ENCODE measurements around the gene NYNRIN.
"Not testable (repeated sequence)": the region's sequence is repeated elsewhere in the genome, so short reads cannot be mapped to it uniquely, and the experiment has no call there.

The NYNRIN gene

DNA sequence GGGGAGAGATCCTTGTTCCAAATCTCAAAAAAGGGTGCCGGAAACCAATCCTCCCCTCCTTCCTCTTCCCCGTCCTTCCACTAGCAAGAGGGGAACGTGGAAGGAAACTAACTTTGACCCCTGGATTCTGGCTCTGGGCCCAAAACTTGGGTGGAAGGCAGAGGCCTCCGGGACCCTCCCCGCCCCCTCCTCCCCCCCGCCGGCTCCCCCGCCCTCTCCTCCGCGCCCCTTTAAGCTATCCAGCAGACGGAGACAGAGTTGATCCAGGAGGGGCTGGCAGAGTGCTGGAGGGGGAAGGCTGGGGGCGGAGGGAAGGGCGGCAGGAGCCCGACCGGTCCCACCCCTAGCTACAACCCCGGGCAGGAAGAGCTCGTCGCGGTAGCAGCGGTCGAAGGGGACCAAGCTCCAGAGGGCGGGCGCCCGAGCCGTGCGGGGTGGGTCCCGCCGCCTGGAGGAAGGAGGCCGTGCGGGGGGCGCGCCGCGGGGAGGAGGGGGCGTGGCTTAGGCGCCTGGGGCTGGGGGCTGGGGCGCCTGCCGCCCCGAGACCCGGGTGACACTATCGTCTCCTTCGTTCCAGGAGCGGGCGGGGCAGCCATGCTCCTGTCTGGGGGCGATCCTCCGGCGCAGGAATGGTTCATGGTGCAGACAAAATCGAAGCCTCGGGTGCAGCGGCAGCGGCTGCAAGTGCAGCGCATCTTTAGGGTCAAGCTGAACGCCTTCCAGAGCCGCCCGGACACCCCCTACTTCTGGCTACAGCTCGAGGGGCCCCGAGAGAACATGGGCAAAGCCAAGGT lies at the start of gene NYNRIN:
NYNRIN (plus strand) TSS at position 351 of the 794 bp plus-strand sequence; CDS start at position 595, 244 bp downstream.
- peak in 1 of 3 donors; percentile 2 for DNase-seq (ENCODE audit: low read depth in 3 of 3, low spot score in 1 of 3)

DNA sequence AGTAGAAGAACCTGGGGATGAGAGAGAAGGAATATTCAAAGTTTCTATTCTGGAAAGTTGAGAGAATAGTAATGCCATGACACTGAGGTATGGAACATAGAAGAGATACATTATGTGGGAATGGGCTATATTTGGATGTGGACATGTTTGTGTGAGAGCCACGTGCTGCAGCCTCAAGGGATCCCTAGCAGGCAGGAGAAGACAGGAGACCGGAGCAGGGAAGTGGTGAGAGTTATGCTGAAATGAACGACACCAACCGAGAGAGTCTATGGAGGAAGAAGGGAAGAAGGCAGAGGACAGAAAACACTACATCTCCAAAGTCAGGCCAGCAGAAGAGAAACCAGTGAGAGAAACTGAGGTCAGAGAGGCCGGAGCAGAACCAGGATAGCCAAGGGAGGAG lies 49.1 kb upstream of the NYNRIN start:
- no peak for DNase-seq (ENCODE audit: low read depth in 3 of 3, low spot score in 1 of 3)

DNA sequence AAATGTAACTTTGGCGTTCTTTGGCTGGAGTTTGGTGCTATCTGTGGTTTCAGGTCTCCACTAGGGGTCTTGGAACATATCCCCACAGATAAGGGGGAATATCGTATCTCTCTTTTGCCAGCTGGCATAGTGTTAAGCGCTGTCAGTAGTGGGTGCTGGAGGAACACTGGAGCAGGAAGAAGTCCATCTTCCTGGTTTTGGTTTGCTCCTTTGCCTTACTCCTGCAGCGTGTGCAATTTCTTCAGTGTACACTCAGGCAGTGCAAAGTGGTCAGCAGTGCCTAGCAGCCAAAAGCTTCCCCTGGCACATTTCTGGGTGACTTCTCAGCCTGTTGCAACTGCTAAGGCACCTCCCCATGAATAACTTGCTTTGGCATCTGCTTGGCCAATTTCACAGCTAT lies 47.3 kb upstream of the NYNRIN start:
- DNase-seq (ENCODE audit: low read depth in 3 of 3, low spot score in 1 of 3): no peak

DNA sequence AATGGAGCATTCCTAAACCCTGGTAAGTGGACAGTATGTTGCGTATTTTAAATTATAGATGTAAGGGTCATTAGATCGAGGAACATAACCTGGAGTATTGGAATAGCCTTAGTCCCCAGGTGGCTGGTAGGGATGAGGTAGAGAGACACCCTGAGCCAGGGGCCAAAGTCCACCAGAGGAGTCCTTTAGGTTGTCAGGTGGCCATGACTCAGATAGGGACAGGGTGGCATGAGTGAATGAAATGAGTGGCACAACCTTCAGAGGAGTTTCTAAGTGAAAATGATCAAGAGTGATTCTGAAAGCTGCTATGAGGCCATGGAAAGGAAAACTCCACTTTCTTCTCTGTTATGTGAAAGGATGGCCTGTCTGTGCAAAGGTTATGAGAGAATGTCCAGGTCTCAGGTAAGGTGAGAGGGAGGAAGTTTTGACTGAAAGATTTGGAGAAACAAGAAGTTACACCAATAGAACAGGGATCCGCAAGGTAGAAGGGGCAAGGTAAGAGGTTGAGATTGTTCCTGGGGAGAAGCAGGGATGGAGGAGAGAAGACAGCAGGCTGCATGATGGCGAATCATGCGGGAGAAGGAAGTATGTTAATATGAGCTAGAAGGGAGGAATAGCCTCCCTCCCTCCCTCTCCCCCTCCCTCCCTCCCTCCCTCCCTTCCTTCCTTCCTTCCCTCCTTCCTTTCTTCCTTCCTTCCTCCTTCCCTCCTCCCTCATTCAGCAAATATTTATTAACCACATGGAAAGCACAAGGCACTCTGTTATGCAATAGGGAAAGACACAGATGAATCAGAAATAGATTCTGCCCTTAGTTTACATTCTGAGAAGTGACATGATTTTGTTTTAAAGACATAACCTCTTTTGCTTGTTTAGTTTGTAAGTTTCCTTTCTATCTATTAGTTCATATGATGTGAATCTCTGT lies 45.0 kb upstream of the NYNRIN start:
- no peak for DNase-seq (ENCODE audit: low read depth in 3 of 3, low spot score in 1 of 3)

DNA sequence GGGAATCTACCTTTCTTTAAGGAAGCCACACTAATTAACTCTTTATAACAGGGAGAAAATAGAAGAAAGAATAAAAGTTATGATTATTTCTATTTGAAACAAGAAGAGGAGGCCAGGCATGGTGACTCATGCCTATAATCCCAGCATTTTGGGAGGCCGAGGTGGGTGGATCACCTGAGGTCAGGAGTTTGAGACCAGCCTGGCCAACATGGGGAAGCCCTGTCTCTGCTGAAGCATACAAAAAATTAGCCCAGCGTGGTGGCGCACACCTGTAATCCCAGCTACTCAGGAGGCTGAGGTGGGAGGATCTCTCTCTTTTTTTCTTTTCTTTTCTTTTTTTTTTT lies 44.3 kb upstream of the NYNRIN start:
- DNase-seq (ENCODE audit: low read depth in 3 of 3, low spot score in 1 of 3): not testable (repeated sequence)

DNA sequence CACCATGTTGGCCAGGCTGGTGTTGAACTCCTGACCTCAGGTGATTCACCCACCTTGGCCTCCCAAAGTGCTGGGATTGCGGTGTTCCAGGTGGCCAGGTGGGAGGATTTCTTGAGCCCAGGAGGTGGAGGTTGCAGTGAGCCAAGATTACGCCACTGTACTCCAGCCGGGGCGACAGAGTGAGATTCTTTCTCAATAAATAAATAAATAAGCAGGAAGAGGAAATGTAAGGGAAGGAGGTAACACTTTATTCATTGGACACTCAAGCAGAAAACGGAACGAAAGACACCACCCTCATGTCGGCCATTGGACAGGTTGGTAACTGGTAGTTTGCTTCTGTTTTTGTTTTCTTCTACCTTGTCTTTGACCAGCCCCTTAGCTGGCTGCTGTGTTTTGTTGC lies 43.8 kb upstream of the NYNRIN start:
- no peak for DNase-seq (ENCODE audit: low read depth in 3 of 3, low spot score in 1 of 3)

DNA sequence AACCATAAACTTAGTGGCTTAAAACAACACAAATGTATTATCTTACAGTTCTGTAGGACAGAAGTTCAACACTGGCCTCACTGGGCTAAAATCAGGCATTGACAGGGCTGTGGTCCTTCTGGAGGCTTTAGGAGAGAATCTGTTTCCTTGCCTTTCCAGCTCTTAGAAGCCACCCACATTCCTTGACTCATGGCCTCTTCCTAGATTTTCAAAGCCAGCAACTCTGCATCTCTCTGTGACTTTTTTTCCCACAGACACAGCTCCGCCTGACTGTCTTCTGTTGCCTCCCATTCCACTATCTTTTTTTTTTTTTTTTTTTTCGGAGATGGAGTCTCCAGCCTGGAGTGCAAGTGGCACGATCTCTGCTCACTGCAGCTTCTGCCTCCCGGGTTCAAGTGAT lies 42.6 kb upstream of the NYNRIN start:
- no peak for DNase-seq (ENCODE audit: low read depth in 3 of 3, low spot score in 1 of 3)

DNA sequence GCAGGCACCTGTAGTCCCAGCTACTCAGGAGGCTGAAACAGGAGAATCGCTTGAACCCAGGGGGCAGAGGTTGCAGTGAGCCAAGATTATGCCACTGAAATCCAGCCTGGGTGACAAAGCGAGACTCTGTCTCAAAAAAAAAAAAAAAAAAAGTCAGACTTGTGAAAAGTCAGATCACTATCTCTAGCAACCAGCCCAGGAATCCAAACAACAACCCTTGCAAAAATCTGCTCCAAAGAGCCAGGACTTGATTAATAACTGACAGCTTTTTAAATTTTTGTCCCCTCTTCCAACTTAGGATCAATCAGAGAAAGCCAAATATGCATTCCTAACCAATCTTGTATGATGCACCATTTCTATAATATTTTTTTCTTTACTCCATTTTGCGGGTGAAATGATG lies 38.5 kb upstream of the NYNRIN start:
- no peak for DNase-seq (ENCODE audit: low read depth in 3 of 3, low spot score in 1 of 3)

DNA sequence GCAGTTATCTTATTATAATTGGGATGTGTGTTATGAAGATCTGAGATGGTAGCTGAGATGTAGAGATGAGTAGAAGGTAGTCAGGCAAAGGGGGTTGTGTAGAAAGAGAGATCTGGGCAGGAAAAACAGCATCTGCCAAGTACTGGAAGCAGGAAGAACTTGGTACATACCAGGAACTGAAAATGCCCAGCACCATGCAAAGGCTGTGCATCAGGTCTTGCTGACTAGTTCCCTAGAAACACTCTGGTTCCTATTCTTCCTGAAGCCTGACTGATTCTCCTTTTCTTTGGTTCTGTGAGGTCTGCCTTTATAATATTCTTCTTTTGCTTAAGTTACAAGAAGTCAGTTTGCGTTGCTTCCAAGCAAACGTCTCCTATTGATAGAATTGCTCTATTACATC lies 37.5 kb upstream of the NYNRIN start:
- no peak for DNase-seq (ENCODE audit: low read depth in 3 of 3, low spot score in 1 of 3)

DNA sequence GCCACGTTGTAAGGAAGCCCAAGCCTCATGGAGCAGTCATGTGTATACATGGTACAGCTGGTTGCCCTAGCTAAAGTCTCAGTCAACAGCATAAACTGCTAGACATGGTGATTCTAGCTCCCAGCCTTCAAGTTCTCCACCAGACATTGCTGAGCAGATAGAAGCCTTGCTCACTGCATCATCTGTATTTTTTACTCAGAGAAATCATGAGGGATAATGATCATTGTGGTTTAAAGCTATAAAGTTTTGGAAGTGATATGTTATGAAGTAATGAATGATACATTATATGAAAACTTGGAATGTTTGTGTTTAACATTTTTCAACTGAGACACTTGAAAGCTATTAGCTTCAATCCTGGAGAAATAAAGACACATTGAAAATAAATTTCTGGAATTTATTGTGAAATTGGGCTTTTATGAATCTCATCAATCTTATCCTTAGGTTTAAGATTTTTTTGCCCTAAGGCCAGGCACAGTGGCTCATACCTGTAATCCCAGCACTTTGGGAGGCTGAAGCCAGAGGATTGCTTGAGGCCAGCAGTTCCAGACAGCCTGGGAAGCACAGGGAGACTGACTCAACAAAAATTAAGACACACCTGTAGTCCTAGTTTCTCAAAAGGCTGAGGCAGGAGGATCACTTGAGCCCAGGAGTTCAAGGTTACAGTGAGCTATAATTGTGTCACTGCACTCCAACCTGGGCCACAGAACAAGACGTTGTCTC lies 36.4 kb upstream of the NYNRIN start:
- no peak for DNase-seq (ENCODE audit: low read depth in 3 of 3, low spot score in 1 of 3)

DNA sequence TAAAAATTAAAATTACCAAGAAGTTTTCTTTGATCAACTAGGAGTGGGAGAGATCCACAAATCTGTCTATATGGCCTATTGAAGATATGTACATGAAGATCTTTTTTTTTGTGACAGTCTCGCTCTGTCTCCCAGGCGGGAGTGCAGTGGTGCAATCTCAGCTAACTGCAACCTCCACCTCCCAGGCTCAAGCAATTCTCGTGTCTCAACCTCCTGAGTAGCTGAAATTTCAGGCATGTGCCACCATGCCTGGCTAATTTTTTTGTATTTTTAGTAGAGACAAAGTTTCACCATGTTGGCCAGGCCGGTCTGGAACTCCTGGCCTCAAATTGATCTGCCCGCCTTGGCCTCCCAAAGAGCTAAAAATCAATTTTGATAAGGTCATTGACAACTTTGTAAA lies 35.4 kb upstream of the NYNRIN start:
- no peak for DNase-seq (ENCODE audit: low read depth in 3 of 3, low spot score in 1 of 3)

DNA sequence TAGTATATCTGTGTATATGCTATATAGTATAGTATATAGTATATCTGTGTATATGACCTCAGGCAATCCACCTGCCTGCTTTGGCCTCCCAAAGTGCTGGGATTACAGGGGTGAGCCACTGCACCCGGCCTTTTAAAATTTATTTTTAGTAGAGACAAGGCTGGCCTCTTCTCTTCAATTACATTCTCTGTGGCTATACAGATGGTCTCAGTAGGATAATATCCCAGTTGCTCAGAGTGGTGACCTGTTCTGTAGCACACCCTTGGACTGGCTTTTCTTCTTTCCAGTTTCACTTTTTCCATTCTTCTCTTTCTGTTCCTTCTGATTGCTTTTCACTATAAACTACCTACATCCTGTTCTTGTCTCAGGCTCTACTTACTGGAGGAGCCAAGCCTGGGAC lies 34.0 kb upstream of the NYNRIN start:
- no peak for DNase-seq (ENCODE audit: low read depth in 3 of 3, low spot score in 1 of 3)

DNA sequence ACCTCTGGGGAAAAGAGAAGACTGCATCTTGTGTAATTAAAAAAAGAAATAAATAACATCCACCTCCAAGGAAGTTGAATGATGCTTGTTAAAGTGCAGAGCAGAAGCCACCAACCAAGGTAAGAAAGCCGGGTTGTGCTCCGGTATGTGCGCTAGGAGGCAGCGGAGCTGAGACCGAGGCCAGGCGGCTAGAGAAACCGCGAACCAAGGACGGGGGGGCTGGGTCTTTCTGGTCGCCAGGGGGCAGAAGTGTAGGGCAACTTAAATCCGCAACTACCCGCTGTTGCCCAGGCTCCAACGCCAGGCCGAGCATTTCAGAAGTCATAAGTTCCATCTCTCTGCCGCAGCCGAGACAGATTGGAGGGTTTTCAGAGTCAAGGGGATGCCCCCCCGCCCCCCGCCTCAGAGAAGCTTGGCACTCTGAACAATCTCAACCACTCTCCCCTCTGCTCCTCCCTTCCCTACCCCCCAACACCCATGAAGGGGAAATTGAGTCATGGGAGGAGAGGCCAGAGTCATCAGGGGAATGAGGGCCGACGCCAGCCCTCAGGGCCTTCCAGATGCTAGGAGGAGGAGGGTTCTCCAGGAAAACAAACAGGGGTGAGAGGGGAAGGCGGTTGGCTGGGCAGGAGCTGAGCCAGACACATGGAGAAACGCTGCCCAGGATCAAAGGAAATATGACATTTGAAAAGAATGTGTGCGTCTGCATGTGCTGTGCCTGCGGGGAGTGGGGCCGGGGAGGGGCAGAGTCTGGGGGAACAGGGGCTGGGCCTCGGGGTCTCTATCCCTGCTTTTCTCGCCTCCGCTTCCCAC lies 33.0 kb upstream of the NYNRIN start:
- peak; percentile 10 to 49 (median 46) for DNase-seq (ENCODE audit: low read depth in 3 of 3, low spot score in 1 of 3)

DNA sequence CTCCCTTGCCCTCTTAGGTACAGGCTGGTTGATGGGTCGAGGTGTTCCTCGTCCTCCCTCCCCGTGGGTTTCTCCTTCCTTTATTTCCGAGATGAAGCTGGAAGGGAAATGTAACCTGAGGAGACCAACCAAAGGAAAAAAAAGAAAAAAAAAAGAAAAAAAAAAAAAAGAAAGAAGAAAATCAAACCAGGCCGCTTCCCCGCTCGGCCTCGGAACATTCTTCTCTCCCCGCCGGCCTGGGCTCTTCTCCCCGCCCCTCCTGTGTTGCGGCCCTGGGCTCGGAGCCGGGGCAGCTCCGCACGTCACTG lies 32.4 kb upstream of the NYNRIN start:
- no peak for DNase-seq (ENCODE audit: low read depth in 3 of 3, low spot score in 1 of 3)

DNA sequence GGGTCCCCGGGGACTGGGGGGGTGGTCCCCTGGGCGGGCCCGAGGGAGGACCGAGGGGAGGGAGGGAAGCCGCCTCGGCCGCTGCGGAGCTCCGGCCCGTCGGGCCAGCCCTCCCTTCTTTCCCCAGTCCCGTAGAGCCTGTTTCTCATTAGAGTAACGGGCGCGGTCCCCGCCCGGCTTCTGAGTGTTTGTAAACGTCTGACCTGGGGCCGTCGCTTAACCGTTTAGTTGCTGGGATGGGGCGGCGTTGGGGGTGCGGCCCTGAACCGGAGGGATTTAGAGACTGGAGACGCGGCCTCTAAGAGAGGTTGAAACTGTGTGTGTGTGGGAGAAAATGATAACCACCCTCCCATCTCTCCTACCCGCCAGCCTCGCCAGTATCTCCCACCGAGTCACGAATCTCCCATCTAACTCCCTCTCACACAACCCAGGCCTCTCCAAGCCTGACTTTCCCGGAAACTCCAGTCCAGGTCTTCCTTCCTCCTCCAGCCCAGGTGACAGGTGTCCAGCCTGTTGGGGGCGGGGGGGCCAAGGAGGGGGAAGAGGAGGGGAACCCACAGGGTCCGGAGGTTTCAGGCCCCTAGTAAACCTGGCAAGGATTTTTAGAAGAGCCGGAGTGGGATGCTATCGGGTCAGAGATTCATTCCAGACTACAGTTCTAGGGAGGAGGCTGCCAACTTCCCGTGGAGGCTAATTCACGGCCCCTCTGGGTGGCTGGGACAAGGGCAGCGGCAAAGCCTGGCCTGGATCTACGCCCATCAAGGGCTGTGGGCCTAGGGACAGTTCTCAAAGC lies 31.9 kb upstream of the NYNRIN start:
- DNase-seq (ENCODE audit: low read depth in 3 of 3, low spot score in 1 of 3): peak in 1 of 3 donors; percentile 3

DNA sequence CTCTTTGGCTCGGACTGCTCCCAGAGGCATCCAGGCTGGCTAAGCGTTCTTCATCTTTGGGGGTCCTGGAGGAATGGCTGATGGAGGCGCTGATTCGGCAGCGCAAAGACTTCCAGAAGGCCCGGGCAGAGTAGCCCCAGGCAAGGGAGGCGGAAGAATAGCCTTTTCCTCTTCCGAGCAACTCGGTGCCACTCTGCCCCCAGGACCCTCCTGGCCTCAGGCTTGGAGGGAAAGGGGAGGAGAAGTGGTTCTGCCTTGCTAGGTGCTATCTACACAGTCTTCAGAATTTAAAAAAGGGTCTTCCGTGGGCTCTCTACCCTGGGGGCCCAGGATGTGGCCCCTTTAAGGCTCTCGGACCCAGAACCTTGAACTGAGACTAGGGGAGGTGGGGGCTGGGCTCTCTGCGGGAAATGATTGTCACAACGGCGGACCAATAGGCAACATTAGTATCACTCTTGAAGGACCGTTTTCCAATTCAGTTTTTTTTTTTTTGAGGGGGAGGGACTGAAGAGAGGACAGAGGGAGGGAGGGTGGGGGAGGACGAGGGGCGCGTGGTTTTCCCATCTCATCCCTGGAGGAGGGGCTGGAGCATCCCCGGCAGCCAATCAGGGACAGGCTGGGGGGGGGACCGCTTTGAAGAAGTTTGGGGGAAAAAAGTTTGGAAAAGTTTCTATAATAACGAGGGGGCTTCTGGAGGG lies 31.1 kb upstream of the NYNRIN start, which contains the start of gene NFATC4:
NFATC4 (plus strand) TSS at position 671 of the 698 bp plus-strand sequence. CDS start 157 bp downstream, outside the sequence.
- DNase-seq (ENCODE audit: low read depth in 3 of 3, low spot score in 1 of 3): no peak

DNA sequence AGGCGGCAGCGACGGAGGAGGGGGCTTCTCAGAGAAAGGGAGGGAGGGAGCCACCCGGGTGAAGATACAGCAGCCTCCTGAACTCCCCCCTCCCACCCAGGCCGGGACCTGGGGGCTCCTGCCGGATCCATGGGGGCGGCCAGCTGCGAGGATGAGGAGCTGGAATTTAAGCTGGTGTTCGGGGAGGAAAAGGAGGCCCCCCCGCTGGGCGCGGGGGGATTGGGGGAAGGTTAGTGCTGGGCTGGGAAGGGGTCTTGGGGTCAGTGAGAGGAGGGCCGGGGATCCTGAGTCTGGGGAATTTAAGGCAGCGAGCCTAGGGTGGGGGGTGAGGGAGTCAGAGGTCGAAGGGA lies 30.6 kb upstream of the NYNRIN start:
- DNase-seq (ENCODE audit: low read depth in 3 of 3, low spot score in 1 of 3): no peak

DNA sequence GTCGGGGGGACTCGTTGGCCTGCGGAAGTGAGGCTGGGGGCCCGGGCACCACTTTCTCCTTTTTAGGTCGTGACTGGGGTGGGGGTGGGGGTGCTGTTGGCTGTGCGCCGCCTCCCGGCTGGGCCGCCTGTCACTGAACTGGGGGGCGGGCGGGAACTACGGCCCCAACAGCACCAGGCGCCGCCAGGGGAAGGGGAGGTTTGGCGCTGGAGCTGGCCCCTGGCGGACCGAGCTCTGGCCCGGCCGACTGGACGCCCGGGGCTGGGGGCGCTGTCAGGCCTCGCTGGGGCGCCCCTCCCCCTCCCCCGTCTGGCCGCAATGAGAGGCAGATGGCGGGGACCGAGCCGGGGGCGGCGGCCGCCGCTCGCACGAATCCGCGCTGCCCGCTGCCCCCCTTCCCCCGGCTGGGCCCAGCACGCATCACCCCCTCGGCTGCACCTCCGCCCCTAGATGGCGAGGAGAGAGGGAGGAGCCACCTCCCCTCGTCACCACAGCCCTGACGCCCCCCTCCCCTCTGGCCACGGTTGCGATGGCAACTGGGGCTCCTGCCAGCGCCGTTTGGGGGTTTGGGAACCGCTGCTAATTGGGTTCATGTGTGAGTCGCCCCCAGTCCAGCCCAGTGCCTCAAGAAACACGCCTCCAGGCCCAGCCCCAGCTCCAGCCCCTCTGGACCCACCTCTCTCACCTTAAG lies 30.1 kb upstream of the NYNRIN start:
- DNase-seq (ENCODE audit: low read depth in 3 of 3, low spot score in 1 of 3): no peak

DNA sequence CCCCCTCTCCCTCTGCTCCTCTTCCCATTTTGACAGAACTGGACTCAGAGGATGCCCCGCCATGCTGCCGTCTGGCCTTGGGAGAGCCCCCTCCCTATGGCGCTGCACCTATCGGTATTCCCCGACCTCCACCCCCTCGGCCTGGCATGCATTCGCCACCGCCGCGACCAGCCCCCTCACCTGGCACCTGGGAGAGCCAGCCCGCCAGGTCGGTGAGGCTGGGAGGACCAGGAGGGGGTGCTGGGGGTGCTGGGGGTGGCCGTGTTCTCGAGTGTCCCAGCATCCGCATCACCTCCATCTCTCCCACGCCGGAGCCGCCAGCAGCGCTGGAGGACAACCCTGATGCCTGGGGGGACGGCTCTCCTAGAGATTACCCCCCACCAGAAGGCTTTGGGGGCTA lies 29.3 kb upstream of the NYNRIN start:
- no peak for DNase-seq (ENCODE audit: low read depth in 3 of 3, low spot score in 1 of 3)

Data from stimulated activated CD4-positive, alpha-beta T cell treated with anti-CD3 and anti-CD28 coated beads, TNF-alpha, amount 100 ng/mL, for 1 hour (primary cell).